NCI-H146 treated with DMSO at 0.1 percent for 48 hours (cell line): ENCODE measurements around the gene NME8.

Experiments used
- DNase-seq: peaks from one replicate; lab custom pipeline; 2025; ENCODE audit not compliant: unreplicated experiment; lab: John Stamatoyannopoulos, UW

The NME8 gene

GRCh38 chr7:37932543-37932942 lies 84.1 kb downstream of the NME8 start:
- no peak for DNase-seq

DNA sequence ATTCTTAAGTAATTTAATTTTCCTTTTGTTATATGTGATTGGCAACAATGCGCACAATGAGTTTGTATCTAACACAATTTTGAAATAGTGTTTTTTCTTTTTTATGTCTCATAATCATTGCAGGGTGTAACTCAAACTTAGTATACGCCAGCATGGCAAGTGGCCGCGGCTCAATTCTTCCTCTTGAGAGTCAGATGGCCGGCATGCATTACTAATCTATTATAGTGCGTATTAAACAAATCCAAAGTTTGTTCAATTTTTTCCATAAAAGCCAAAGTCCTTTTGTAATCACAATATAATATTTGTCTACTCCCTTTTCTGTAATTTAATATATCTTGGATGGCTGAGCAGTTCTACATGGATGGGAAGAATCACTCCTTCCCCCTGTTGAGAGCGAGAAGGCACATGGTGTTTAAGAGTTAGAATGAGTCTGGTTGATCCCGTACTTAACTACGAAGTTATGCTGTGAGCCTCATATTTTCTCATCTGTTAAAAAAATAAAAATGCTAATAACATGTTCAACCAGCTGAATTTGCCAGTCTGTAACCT lies 84.7 kb downstream of the NME8 start:
- no peak for DNase-seq

DNA sequence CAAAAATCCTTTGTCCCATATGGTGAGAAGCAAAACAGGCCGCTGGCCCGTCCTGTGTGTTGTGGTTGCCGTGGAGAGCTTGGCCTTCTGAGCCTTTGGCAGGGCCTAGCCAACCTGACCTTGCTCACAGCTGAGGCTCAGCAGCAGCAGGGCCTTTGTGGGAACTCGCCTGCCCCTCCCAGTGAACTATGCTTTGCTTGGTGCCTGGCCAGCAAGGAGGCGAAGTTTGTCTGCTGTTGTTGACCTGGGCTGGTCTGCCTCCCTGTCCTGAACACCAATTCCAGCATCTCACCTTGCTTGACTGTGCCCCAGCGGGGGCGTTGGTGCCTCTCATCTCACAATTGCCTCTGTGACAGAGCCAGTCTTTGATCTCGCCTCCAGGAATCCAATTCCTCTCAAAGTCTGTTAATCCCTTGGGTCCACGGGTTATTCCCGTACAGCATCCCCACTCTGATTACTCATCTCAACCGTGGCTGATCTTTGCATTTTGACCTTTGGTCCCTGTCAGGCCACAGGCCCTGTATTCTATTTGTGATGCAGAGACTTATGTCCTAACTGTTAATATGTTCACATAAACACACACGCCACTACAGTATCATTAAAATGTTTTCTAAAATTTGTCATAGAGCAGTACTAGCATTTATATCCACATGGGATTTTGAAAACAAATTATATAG lies 94.7 kb downstream of the NME8 start:
- DNase-seq, result no peak

DNA sequence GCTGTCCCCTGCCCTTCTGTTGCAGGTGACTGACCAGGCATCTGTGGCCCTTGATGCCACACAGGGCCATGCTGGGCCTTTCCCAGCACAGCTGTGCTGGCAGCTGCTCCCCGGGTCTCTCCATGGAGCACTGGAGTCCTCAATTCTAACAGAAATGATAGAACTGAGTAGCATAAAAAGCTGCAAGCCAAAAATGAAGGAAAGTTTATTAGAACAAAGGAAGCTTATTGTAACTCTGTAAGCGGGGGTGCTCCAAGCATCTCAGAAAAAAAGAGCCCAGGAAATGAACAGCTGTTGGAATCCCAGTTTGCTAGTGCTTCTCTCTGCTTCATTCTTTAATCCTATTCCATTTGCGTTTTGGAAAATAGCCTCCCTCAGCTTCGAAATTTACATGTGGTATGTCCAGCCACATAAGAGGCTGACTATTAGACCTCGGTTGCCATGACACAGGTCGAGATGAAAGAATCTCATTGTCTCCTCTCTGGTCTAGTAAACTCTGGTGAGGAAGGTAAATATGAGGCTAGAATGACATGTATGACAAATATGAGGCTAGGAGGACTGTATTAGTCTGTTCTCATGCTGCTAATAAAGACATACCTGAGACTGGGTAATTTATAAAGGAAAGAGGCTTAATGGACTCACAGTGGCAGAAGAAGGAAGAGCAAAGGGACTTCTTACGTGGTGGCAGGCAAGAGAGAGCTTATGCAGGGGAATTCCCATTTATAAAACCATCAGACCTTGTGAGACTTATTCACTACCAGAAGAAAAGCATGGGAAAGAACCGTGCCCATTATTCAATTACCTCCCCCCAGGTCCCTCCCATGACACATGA lies 95.7 kb downstream of the NME8 start:
- no peak for DNase-seq

DNA sequence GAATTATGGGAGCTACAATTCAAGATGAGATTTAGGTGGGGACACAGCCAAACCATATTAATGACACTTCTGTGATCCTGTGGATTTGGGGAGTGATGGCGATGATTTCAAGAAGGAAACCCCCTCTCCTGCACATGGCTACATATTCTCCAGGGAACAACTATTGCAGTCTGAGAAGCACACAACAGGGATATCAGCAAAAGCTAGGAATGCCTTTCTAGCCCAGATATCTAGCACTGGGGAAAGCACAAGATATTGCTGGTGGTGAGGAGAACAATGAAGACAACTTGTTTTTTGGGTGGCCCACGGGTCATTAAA lies 96.3 kb downstream of the NME8 start:
- DNase-seq, result no peak

- no peak for DNase-seq
These were observed 96.9 kb downstream of the NME8 start for GRCh38 chr7:37945336-37945735.

DNA sequence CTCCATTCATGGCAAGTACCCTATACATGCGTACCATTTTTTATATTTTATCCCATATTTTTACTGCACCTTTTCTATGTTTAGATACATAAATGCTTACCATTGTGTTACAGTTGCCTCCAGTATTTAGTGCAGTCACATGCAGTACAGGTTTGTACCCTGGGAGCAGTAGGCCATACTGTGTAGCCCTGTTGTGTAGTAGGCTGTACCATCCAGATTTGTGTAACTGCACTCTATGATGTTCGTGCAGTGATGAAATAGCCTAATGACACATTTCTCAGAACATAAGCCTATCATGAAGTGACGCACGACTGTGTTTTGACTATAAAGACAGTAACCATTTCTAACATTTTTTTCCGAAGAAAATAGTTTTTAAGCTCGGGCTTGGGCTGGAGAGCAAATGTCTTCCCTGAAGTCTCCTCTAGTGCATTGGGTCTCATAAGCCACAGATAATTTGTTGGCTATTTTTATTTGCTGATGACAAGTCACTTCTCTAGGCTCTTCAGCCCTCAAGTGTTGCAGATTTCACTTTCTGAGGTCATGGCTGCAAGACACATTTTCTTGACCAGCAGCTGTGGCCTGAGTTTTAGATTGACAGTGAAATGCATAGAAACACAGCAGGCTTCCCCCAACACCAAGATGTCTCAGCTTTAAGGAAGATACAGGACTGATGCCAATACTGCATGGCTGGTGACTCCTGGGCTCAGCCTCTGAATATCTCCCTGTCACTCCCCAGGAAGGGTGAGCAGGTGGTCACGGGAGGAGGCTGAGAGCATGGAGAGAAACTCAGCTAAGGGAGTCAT lies 98.9 kb downstream of the NME8 start:
- no peak for DNase-seq

- DNase-seq, result no peak
These were observed 99.5 kb downstream of the NME8 start for GRCh38 chr7:37947941-37948210.
